ENCODE results near the gene CNTNAP2. TPM values are rescaled to one million over a fixed set of nuclear protein-coding genes. Genes with fewer than 3 reads are reported as not detected.

The CNTNAP2 gene
- total and polyA plus RNA-seq, 12 donors = 0.07 to 0.77 (median 0.24) TPM

- intact Hi-C loops (cut with DNase I) = no loop called here
- 90 to 100% methylated on average over 1 of the region's 1 CpG for WGBS, 2 donors
- Histone ChIP-seq H3K27me3 (peaks cover 0 to 8% (median 0%) of the 10 kb centered on the region in 7 donors), H3K9me3 (no peaks in the 10 kb centered on the region), H3K4me3 (no peak overlapping the region), H3K27ac (no peak overlapping the region), H3K4me1 (no peaks in the 10 kb centered on the region), H3K36me3 (no peaks in the 10 kb centered on the region)
- no peak for ATAC-seq
- no peak for TF ChIP-seq CTCF (IDR thresholded peaks at IDR 0.05)
- DNase-seq = no peak
Measured at GRCh38 chr7:148191391-148192065, 2074.9 kb downstream of the CNTNAP2 start.

GRCh38 chr7:148192491-148192890, 2075.9 kb downstream of the CNTNAP2 start:
- Histone ChIP-seq H3K27ac (no peak overlapping the region), H3K9me3 (no peaks in the 10 kb centered on the region), H3K4me1 (no peaks in the 10 kb centered on the region), H3K36me3 (no peaks in the 10 kb centered on the region), H3K27me3 (peaks cover 0 to 8% (median 0%) of the 10 kb centered on the region in 7 donors), H3K4me3 (no peak overlapping the region)
- intact Hi-C loops (cut with DNase I) = no loop called here
- TF ChIP-seq CTCF (IDR thresholded peaks at IDR 0.05) = no peak
- no peak for DNase-seq
- 84 to 86% methylated on average over 5 of the region's 5 CpGs for WGBS, 2 donors
- ATAC-seq = no peak

- intact Hi-C loops (cut with DNase I) = no loop called here
- H3K4me3 ChIP-seq = no peak overlapping the region
- peaks cover 0 to 18% (median 0%) of the 10 kb centered on the region in 7 donors for H3K27me3 ChIP-seq
- H3K4me1 ChIP-seq = no peaks in the 10 kb centered on the region
- DNase-seq (no peak), ATAC-seq (no peak)
- H3K36me3 ChIP-seq = no peaks in the 10 kb centered on the region
- WGBS, 2 donors = 63 to 69% methylated on average over 3 of the region's 3 CpGs
- no peak overlapping the region for H3K27ac ChIP-seq
- H3K9me3 ChIP-seq = no peaks in the 10 kb centered on the region
- TF ChIP-seq CTCF (IDR thresholded peaks at IDR 0.05) = no peak
Measured at GRCh38 chr7:148201992-148202391, 2085.4 kb downstream of the CNTNAP2 start.

GRCh38 chr7:148204639-148205304, 2088.2 kb downstream of the CNTNAP2 start:
- 88 to 89% methylated on average over 9 of the region's 9 CpGs for WGBS, 2 donors
- no peaks in the 10 kb centered on the region for H3K4me1 ChIP-seq
- DNase-seq (no peak), ATAC-seq (no peak)
- no peaks in the 10 kb centered on the region for H3K36me3 ChIP-seq
- H3K9me3 ChIP-seq = no peaks in the 10 kb centered on the region
- no peak overlapping the region for H3K4me3 ChIP-seq
- no peak for TF ChIP-seq CTCF (IDR thresholded peaks at IDR 0.05)
- no peak overlapping the region for H3K27ac ChIP-seq
- H3K27me3 ChIP-seq = peaks cover 0 to 6% (median 0%) of the 10 kb centered on the region in 7 donors
- intact Hi-C loops (cut with DNase I) = no loop called here

Data from heart right ventricle (tissue), 16 donors.